GM23338 (cell line): ENCODE data around the gene CDC6. TPM values are rescaled to one million over a fixed set of nuclear protein-coding genes. Genes with fewer than 3 reads are reported as not detected.

ENCODE experiments used
- ATAC-seq: fragments of 200-7000 bp; cut with Tn5 transposase; 3 replicates; pipeline ENCODE4 v1.9.1; 2020
- DNase-seq: peaks from one replicate; pipeline ENCODE4 v3.0.0-alpha.2; 2015; ENCODE audit warnings: low spot score
- H2AFZ ChIP-seq: fragments of 200-600 bp; sonication (generic); 2 replicates; pipeline ENCODE4 v1.8.0; 2016; ENCODE audit warnings: antibody characterized with exemption, mild to moderate bottlenecking, moderate library complexity
- H3F3A ChIP-seq: fragments of 200-600 bp; sonication (generic); replicated peaks from 2 replicates; pipeline ENCODE4 v1.8.0; 2017; ENCODE audit warnings: antibody characterized with exemption, mixed run types, low read depth
- H3K27ac ChIP-seq: fragments of 200-600 bp; sonication (generic); 2 replicates; pipeline ENCODE4 v1.6.1; 2016; ENCODE audit warnings: low read depth
- H3K27me3 ChIP-seq: fragments of 200-600 bp; sonication (generic); 2 replicates; pipeline ENCODE4 v1.8.0; 2016; ENCODE audit warnings: mild to moderate bottlenecking, mixed run types, moderate library complexity; ENCODE audit not compliant: insufficient read depth
- H3K36me3 ChIP-seq: fragments of 200-600 bp; sonication (generic); 2 replicates; pipeline ENCODE4 v1.8.0; 2016; ENCODE audit warnings: mild to moderate bottlenecking; ENCODE audit not compliant: insufficient read depth
- H3K4me1 ChIP-seq: fragments of 200-600 bp; sonication (generic); 2 replicates; pipeline ENCODE4 v1.8.0; 2016; ENCODE audit warnings: mild to moderate bottlenecking, moderate library complexity; ENCODE audit not compliant: insufficient read depth
- H3K4me2 ChIP-seq: fragments of 200-600 bp; sonication (generic); 2 replicates; pipeline ENCODE4 v1.7.1; 2017; ENCODE audit warnings: mixed run types
- H3K4me3 ChIP-seq: fragments of 200-600 bp; sonication (generic); 2 replicates; pipeline ENCODE4 v1.6.1; 2016; ENCODE audit warnings: mixed run types
- H3K79me2 ChIP-seq: fragments of 200-600 bp; sonication (generic); replicated peaks from 2 replicates; pipeline ENCODE4 v1.8.0; 2017; ENCODE audit warnings: mild to moderate bottlenecking; ENCODE audit not compliant: insufficient read depth
- H3K9me2 ChIP-seq: fragments of 200-600 bp; sonication (generic); 2 replicates; pipeline ENCODE4 v1.8.0; 2017; ENCODE audit not compliant: insufficient read depth
- H4K20me1 ChIP-seq: fragments of 200-600 bp; sonication (generic); replicated peaks from 2 replicates; pipeline ENCODE4 v1.8.0; 2017; ENCODE audit warnings: mild to moderate bottlenecking; ENCODE audit not compliant: insufficient read depth
- H3K27ac Mint-ChIP-seq: 2 replicates; pipeline ENCODE4 v1.8.0; 2020; ENCODE audit warnings: inconsistent platforms, mild to moderate bottlenecking, moderate library complexity, mixed read lengths
- H3K27me3 Mint-ChIP-seq: 3 replicates; pipeline ENCODE4 v1.8.0; 2022; ENCODE audit warnings: low read depth, mild to moderate bottlenecking, moderate library complexity, mixed read lengths, inconsistent platforms; ENCODE audit not compliant: insufficient read depth, poor library complexity
- H3K36me3 Mint-ChIP-seq: 3 replicates; pipeline ENCODE4 v1.8.0; 2021; ENCODE audit warnings: low read depth, mild to moderate bottlenecking, inconsistent platforms, moderate library complexity, mixed read lengths
- H3K4me1 Mint-ChIP-seq: 3 replicates; pipeline ENCODE4 v1.8.0; 2020; ENCODE audit warnings: mild to moderate bottlenecking, inconsistent platforms, mixed read lengths
- H3K4me3 Mint-ChIP-seq: 3 replicates; pipeline ENCODE4 v1.8.0; 2021; ENCODE audit warnings: moderate library complexity, mild to moderate bottlenecking, inconsistent platforms, mixed read lengths
- H3K9me3 Mint-ChIP-seq: 3 replicates; pipeline ENCODE4 v1.8.0; 2020; ENCODE audit warnings: moderate library complexity, mild to moderate bottlenecking, inconsistent platforms, mixed read lengths
- EZH2 ChIP-seq: fragments of 200-600 bp; sonication (generic); IDR thresholded peaks from one replicate; pipeline ENCODE4 v1.8.0; 2017; ENCODE audit warnings: antibody characterized with exemption, mild to moderate bottlenecking, low read depth; ENCODE audit not compliant: unreplicated experiment
- JUNB ChIP-seq: IDR thresholded peaks from one replicate; pipeline ENCODE4 v1.6.1; 2016; ENCODE audit warnings: antibody characterized with exemption; ENCODE audit not compliant: unreplicated experiment
- NANOG ChIP-seq: IDR thresholded peaks from 2 replicates; pipeline ENCODE4 v1.6.1; 2016; ENCODE audit warnings: antibody characterized with exemption, borderline replicate concordance
- POLR2AphosphoS5 ChIP-seq: IDR thresholded peaks from 2 replicates; pipeline ENCODE4 v1.6.1; 2016; ENCODE audit warnings: antibody characterized with exemption, low read depth
- ZNF114 ChIP-seq: fragments of 250-450 bp; sonication (Bioruptor Pico); IDR thresholded peaks from 2 replicates; pipeline ENCODE4 v1.5.0; 2020; ENCODE audit warnings: mild to moderate bottlenecking, moderate library complexity
- ZNF331 ChIP-seq: fragments of 250-450 bp; sonication (Bioruptor Pico); IDR thresholded peaks from 2 replicates; pipeline ENCODE4 v1.5.0; 2020; ENCODE audit warnings: low read depth, mild to moderate bottlenecking, moderate library complexity
- polyA plus RNA-seq: library from polyadenylated mRNA; unstranded; fragments of >200 nt; fragmentation: Nextera tagmentation; extraction: Ambion mirVana; gene quantifications from 2 replicates; pipeline ENCODE4 v1.2.1, GENCODE V29; 2016
- total RNA-seq: library from RNA; depleted of rRNA; stranded (reverse); fragments of >200 nt; shearing (Covaris generic); gene quantifications from 2 replicates; pipeline ENCODE4 v1.2.3, GENCODE V29; 2014
- TF ChIP-seq, protein P1 (sequence below): IDR thresholded peaks from one replicate; pipeline ENCODE4 v1.6.1; 2018; ENCODE audit warnings: antibody characterized with exemption; ENCODE audit not compliant: unreplicated experiment
- TF ChIP-seq, protein P2 (sequence below): IDR thresholded peaks from 2 replicates; pipeline ENCODE4 v1.6.1; 2016; ENCODE audit warnings: antibody characterized with exemption
- TF ChIP-seq, protein P3 (sequence below), 2 experiments: fragments of 200-600 bp in 1 of 2; sonication (generic) in 1 of 2; conservative IDR thresholded peaks; 2 replicates each; pipeline versions ENCODE4 v1.5.1 to v1.6.1; 2016 to 2017; ENCODE audit warnings: antibody characterized with exemption in 2 of 2, low read depth in 2 of 2, mild to moderate bottlenecking in 2 of 2, moderate library complexity in 1 of 2

CDC6 gene
- total and polyA plus RNA-seq, 2 experiments from 2014 or later = 46.2 to 79.9 TPM

DNA sequence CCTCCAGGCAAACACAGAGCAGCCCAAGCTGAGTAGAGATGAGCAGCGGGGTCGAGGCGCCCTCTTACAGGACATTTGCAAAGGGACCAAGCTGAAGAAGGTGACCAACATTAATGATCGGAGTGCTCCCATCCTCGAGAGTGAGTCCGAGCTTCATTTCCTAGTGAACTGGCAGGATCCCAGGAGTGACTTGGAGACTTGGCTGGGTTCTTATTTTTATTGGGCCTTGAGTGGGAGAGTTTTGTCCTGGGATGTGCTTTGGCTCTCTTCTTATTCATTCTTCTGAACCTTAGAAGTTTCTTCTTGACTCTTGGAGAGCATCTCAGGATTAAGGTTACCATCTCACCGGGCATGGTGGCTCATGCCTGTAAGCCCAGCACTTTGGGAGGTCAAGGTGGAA lies 27.2 kb upstream of the CDC6 start:
- no peaks in the 10 kb centered on the region for H4K20me1 ChIP-seq
- TF ChIP-seq ZNF114 (no peak), POLR2AphosphoS5 (no peak), ZNF331 (no peak)
- H3K27ac Mint-ChIP-seq = no peak overlapping the region
- no peak overlapping the region for H3K4me2 ChIP-seq
- no peaks in the 10 kb centered on the region; the same call in 2 of the 3 replicates for H3K9me3 Mint-ChIP-seq
- no peak overlapping the region for H2AFZ ChIP-seq
- ATAC-seq (no peak), DNase-seq (no peak)
- H3K36me3 ChIP-seq = peaks cover 28% of the 10 kb centered on the region
- no peak overlapping the region for H3K4me3 Mint-ChIP-seq
- no peaks in the 10 kb centered on the region for H3K27me3 ChIP-seq
- peaks cover 4% of the 10 kb centered on the region; the same call in 1 of the 2 replicates for H3F3A ChIP-seq
- H3K79me2 ChIP-seq = no peaks in the 10 kb centered on the region; the same call in 1 of the 2 replicates
- H3K27ac ChIP-seq = no peak overlapping the region
- no peak overlapping the region for H3K4me3 ChIP-seq
- no peaks in the 10 kb centered on the region for H3K9me2 ChIP-seq
- peaks cover 3% of the 10 kb centered on the region for H3K27me3 Mint-ChIP-seq
- H3K36me3 Mint-ChIP-seq = peaks cover 55% of the 10 kb centered on the region
- peaks cover 8% of the 10 kb centered on the region; the same call in 1 of the 3 replicates for H3K4me1 Mint-ChIP-seq
- H3K4me1 ChIP-seq = no peaks in the 10 kb centered on the region

DNA sequence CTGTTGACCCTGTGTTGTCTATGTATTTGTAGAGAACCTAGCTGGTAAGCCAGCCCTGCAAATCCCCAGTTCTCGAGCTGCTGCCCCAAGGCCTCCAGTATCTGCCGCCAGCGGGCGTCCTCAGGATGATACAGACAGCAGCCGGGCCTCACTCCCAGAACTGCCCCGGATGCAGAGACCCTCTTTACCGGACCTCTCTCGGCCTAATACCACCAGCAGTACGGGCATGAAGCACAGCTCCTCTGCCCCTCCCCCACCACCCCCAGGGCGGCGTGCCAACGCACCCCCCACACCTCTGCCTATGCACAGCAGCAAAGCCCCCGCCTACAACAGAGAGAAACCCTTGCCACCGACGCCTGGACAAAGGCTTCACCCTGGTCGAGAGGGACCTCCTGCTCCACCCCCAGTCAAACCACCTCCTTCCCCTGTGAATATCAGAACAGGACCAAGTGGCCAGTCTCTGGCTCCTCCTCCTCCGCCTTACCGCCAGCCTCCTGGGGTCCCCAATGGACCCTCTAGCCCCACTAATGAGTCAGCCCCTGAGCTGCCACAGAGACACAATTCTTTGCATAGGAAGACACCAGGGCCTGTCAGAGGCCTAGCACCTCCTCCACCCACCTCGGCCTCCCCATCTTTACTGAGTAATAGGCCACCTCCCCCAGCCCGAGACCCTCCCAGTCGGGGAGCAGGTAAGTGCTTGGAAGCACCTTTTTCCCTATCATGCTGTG lies 23.1 kb upstream of the CDC6 start:
- H3K9me3 Mint-ChIP-seq = no peaks in the 10 kb centered on the region; the same call in 2 of the 3 replicates
- DNase-seq (no peak), ATAC-seq (peak; percentile 50)
- H3K27me3 ChIP-seq = no peaks in the 10 kb centered on the region
- peaks cover 3% of the 10 kb centered on the region; the same call in 1 of the 2 replicates for H3F3A ChIP-seq
- H3K36me3 Mint-ChIP-seq = peaks cover 34% of the 10 kb centered on the region
- H4K20me1 ChIP-seq = no peaks in the 10 kb centered on the region
- H3K4me3 Mint-ChIP-seq = no peak overlapping the region
- H3K4me2 ChIP-seq = no peak overlapping the region
- H3K4me1 Mint-ChIP-seq = peaks cover 8% of the 10 kb centered on the region; the same call in 1 of the 3 replicates
- H2AFZ ChIP-seq = no peak overlapping the region
- peaks cover 3% of the 10 kb centered on the region for H3K27me3 Mint-ChIP-seq
- no peak overlapping the region for H3K4me3 ChIP-seq
- H3K9me2 ChIP-seq = no peaks in the 10 kb centered on the region
- no peaks in the 10 kb centered on the region for H3K79me2 ChIP-seq
- no peaks in the 10 kb centered on the region for H3K4me1 ChIP-seq
- H3K36me3 ChIP-seq = peaks cover 33% of the 10 kb centered on the region
- H3K27ac Mint-ChIP-seq = peak overlapping the region; percentile 71; the same call in 1 of the 2 replicates
- H3K27ac ChIP-seq = no peak overlapping the region
- TF ChIP-seq, protein P1, sequence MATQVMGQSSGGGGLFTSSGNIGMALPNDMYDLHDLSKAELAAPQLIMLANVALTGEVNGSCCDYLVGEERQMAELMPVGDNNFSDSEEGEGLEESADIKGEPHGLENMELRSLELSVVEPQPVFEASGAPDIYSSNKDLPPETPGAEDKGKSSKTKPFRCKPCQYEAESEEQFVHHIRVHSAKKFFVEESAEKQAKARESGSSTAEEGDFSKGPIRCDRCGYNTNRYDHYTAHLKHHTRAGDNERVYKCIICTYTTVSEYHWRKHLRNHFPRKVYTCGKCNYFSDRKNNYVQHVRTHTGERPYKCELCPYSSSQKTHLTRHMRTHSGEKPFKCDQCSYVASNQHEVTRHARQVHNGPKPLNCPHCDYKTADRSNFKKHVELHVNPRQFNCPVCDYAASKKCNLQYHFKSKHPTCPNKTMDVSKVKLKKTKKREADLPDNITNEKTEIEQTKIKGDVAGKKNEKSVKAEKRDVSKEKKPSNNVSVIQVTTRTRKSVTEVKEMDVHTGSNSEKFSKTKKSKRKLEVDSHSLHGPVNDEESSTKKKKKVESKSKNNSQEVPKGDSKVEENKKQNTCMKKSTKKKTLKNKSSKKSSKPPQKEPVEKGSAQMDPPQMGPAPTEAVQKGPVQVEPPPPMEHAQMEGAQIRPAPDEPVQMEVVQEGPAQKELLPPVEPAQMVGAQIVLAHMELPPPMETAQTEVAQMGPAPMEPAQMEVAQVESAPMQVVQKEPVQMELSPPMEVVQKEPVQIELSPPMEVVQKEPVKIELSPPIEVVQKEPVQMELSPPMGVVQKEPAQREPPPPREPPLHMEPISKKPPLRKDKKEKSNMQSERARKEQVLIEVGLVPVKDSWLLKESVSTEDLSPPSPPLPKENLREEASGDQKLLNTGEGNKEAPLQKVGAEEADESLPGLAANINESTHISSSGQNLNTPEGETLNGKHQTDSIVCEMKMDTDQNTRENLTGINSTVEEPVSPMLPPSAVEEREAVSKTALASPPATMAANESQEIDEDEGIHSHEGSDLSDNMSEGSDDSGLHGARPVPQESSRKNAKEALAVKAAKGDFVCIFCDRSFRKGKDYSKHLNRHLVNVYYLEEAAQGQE = no peak
- TF ChIP-seq POLR2AphosphoS5 = no peak
- TF ChIP-seq, protein P2, sequence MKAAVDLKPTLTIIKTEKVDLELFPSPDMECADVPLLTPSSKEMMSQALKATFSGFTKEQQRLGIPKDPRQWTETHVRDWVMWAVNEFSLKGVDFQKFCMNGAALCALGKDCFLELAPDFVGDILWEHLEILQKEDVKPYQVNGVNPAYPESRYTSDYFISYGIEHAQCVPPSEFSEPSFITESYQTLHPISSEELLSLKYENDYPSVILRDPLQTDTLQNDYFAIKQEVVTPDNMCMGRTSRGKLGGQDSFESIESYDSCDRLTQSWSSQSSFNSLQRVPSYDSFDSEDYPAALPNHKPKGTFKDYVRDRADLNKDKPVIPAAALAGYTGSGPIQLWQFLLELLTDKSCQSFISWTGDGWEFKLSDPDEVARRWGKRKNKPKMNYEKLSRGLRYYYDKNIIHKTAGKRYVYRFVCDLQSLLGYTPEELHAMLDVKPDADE = no peak
- no peak for TF ChIP-seq EZH2
- TF ChIP-seq NANOG = no peak
- TF ChIP-seq, protein P3, sequence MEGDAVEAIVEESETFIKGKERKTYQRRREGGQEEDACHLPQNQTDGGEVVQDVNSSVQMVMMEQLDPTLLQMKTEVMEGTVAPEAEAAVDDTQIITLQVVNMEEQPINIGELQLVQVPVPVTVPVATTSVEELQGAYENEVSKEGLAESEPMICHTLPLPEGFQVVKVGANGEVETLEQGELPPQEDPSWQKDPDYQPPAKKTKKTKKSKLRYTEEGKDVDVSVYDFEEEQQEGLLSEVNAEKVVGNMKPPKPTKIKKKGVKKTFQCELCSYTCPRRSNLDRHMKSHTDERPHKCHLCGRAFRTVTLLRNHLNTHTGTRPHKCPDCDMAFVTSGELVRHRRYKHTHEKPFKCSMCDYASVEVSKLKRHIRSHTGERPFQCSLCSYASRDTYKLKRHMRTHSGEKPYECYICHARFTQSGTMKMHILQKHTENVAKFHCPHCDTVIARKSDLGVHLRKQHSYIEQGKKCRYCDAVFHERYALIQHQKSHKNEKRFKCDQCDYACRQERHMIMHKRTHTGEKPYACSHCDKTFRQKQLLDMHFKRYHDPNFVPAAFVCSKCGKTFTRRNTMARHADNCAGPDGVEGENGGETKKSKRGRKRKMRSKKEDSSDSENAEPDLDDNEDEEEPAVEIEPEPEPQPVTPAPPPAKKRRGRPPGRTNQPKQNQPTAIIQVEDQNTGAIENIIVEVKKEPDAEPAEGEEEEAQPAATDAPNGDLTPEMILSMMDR (conservative IDR thresholded peaks at IDR 0.05; ENCODE audit: low read depth in 2 of 2) = no peak
- no peak for TF ChIP-seq ZNF331
- TF ChIP-seq ZNF114 = no peak
- TF ChIP-seq JUNB = no peak
